Ovary (tissue), 3 donors: ENCODE data around the gene BNIP3.

Source experiments
- EP300 ChIP-seq: sonication (generic); formaldehyde crosslinking; IDR thresholded peaks from one replicate; pipeline ENCODE4 v1.6.1; 2017; ENCODE audit warnings: antibody characterized with exemption
- POLR2A ChIP-seq: fragments of 450-650 bp; IDR thresholded peaks from one replicate; pipeline ENCODE4 v1.6.1; 2017; ENCODE audit warnings: antibody characterized with exemption, mild to moderate bottlenecking, moderate library complexity
- TF ChIP-seq, protein P1 (sequence below), 3 donors: fragments of 450-650 bp in 2 of 3; fragments of 200-600 bp in 1 of 3; IDR thresholded peaks; one replicate each; pipeline versions ENCODE4 v1.5.1 to v1.8.0; 2016 to 2022; ENCODE audit warnings: antibody characterized with exemption in 3 of 3, mild to moderate bottlenecking in 1 of 3
- donor health status: DM: no; HTN: no; CAD: no.

DNA sequence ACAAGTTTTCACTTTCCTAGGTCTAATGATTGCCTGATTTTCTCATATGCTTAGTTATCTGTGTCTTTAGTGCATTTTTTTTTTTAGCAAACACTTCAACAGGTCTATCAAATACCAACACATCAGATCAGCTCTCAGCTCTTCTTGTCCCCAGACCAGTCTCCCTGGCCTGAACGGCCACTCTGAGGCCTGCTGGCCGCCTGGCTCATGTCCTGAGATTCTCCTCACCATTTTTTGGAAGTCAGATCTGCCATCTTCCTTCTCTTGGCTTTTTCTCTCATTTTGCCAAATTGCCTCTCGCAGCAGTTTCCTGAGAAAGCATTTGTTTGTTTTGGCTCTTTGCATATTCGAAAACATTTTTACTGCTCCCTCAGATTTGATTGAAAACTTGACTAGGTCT, 51.6 kb downstream of the BNIP3 start:
- TF ChIP-seq, protein P1, sequence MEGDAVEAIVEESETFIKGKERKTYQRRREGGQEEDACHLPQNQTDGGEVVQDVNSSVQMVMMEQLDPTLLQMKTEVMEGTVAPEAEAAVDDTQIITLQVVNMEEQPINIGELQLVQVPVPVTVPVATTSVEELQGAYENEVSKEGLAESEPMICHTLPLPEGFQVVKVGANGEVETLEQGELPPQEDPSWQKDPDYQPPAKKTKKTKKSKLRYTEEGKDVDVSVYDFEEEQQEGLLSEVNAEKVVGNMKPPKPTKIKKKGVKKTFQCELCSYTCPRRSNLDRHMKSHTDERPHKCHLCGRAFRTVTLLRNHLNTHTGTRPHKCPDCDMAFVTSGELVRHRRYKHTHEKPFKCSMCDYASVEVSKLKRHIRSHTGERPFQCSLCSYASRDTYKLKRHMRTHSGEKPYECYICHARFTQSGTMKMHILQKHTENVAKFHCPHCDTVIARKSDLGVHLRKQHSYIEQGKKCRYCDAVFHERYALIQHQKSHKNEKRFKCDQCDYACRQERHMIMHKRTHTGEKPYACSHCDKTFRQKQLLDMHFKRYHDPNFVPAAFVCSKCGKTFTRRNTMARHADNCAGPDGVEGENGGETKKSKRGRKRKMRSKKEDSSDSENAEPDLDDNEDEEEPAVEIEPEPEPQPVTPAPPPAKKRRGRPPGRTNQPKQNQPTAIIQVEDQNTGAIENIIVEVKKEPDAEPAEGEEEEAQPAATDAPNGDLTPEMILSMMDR (IDR thresholded peaks at IDR 0.05), result no peak
- TF ChIP-seq POLR2A, result no peak
- TF ChIP-seq EP300, result no peak
